Ishikawa (cell line): ENCODE results near the gene NFYC.

ENCODE experiments used
- CEBPB ChIP-seq: IDR thresholded peaks from 2 replicates; pipeline ENCODE4 v1.6.1; 2012
- CREB1 ChIP-seq: IDR thresholded peaks from 2 replicates; pipeline ENCODE4 v1.6.1; 2012; ENCODE audit warnings: low read depth
- EP300 ChIP-seq: IDR thresholded peaks from 2 replicates; pipeline ENCODE4 v1.6.1; 2012; ENCODE audit warnings: borderline replicate concordance
- TAF1 ChIP-seq: IDR thresholded peaks from 2 replicates; pipeline ENCODE4 v1.6.1; 2012; ENCODE audit warnings: low read depth, mild to moderate bottlenecking
- TEAD4 ChIP-seq: IDR thresholded peaks from 2 replicates; pipeline ENCODE4 v1.6.1; 2012
- ZBTB7A ChIP-seq: IDR thresholded peaks from 2 replicates; pipeline ENCODE4 v1.6.1; 2012; ENCODE audit warnings: low read depth
- TF ChIP-seq, protein P1 (sequence below): IDR thresholded peaks from 2 replicates; pipeline ENCODE4 v1.6.1; 2012
- TF ChIP-seq, protein P2 (sequence below): IDR thresholded peaks from 2 replicates; pipeline ENCODE4 v1.6.1; 2012; ENCODE audit warnings: low read depth, mild to moderate bottlenecking
- TF ChIP-seq, protein P3 (sequence below): IDR thresholded peaks from 2 replicates; pipeline ENCODE4 v1.6.1; 2012

DNA sequence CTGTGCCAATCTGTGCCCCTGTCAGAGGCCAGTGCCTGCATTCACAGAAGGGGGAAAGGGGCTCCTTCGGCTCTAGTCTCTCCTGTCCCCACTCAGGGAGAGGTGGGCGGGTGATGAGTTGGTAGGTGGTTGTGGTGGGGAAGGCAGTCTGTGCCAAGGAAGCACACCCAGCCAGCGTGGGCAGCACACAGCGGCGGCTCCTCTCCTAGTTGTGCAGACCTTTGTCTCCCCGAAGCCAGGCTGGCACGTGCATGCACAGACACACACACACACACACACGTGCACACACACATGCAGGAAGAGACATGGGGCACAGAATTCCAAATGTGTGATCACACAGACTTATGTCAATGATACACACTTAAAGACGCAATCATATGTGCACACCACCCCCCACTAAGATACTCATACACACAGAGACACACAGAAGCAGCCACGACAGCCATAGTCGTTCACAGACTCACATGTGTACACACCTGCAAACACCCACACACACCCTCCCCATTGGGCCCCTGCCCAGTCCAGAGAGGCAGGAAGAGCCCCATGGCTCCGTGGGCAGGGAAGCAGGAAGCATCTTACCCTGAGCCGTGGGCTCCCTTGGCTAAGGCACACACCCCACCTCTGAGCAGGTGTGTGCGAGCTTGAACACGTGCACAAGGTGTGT, 42.4 kb upstream of the NFYC start:
- no peak for TF ChIP-seq EP300
- TF ChIP-seq, protein P1, sequence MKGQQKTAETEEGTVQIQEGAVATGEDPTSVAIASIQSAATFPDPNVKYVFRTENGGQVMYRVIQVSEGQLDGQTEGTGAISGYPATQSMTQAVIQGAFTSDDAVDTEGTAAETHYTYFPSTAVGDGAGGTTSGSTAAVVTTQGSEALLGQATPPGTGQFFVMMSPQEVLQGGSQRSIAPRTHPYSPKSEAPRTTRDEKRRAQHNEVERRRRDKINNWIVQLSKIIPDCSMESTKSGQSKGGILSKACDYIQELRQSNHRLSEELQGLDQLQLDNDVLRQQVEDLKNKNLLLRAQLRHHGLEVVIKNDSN: no peak
- no peak for TF ChIP-seq TEAD4
- no peak for TF ChIP-seq CREB1
- TF ChIP-seq CEBPB: no peak
- TF ChIP-seq ZBTB7A: no peak
- TF ChIP-seq, protein P2, sequence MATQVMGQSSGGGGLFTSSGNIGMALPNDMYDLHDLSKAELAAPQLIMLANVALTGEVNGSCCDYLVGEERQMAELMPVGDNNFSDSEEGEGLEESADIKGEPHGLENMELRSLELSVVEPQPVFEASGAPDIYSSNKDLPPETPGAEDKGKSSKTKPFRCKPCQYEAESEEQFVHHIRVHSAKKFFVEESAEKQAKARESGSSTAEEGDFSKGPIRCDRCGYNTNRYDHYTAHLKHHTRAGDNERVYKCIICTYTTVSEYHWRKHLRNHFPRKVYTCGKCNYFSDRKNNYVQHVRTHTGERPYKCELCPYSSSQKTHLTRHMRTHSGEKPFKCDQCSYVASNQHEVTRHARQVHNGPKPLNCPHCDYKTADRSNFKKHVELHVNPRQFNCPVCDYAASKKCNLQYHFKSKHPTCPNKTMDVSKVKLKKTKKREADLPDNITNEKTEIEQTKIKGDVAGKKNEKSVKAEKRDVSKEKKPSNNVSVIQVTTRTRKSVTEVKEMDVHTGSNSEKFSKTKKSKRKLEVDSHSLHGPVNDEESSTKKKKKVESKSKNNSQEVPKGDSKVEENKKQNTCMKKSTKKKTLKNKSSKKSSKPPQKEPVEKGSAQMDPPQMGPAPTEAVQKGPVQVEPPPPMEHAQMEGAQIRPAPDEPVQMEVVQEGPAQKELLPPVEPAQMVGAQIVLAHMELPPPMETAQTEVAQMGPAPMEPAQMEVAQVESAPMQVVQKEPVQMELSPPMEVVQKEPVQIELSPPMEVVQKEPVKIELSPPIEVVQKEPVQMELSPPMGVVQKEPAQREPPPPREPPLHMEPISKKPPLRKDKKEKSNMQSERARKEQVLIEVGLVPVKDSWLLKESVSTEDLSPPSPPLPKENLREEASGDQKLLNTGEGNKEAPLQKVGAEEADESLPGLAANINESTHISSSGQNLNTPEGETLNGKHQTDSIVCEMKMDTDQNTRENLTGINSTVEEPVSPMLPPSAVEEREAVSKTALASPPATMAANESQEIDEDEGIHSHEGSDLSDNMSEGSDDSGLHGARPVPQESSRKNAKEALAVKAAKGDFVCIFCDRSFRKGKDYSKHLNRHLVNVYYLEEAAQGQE: no peak
- TF ChIP-seq, protein P3, sequence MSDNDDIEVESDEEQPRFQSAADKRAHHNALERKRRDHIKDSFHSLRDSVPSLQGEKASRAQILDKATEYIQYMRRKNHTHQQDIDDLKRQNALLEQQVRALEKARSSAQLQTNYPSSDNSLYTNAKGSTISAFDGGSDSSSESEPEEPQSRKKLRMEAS: no peak
- TF ChIP-seq TAF1: no peak
